Measurements from ENCODE around the gene TMEM273. TPM values are rescaled to one million over a fixed set of nuclear protein-coding genes. Genes with fewer than 3 reads are reported as not detected.
A peak's percentile ranks its signal among the peaks of the same experiment; 100 is the strongest.

The TMEM273 gene
- total RNA-seq, 1 donor from 2014 or later, result 0.37 TPM

DNA sequence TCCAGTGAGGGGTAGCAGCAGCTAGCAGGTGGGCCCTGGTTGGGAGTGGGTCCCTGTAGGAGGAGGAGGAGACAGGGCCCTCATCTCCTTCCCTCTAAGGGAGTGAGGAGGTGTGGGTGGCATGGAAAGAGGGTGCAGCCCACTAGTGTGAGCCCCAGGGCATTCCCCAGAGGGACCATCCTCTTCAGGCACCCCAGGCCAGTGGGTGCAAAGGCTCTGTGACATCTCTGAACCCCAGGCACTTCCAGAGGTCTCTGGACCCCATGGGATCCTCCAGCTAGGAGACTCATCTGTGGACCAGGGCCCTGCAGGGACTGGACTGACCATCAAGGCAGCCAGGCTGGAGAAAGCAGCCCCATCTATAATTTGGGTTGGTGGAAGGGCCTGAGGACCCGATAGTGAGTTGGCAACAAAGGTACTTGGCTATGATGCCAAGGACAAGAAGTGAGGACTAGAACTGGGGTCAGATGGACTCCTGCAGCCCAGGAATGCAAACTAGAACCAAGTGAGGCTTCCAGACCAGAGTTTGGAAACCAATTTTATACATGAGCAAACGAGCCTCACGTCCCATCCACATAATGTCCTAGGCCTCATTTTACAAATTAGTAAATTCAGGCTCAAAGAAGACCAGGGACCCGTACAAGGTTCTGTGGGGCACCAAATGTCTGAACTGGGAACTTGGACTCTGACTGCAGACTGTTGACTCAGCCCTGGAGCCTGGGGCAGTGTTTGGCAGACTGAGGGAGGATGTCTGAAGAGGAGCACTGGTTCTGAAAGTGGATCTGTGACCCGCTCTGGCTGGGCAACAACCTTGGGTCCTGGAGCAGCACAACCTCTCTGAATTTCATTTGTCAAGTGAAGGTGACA is 71.4 kb downstream of the TMEM273 start:
- no peaks in the 10 kb centered on the region for H3K9me3 Mint-ChIP-seq
- TF ChIP-seq, protein P1, sequence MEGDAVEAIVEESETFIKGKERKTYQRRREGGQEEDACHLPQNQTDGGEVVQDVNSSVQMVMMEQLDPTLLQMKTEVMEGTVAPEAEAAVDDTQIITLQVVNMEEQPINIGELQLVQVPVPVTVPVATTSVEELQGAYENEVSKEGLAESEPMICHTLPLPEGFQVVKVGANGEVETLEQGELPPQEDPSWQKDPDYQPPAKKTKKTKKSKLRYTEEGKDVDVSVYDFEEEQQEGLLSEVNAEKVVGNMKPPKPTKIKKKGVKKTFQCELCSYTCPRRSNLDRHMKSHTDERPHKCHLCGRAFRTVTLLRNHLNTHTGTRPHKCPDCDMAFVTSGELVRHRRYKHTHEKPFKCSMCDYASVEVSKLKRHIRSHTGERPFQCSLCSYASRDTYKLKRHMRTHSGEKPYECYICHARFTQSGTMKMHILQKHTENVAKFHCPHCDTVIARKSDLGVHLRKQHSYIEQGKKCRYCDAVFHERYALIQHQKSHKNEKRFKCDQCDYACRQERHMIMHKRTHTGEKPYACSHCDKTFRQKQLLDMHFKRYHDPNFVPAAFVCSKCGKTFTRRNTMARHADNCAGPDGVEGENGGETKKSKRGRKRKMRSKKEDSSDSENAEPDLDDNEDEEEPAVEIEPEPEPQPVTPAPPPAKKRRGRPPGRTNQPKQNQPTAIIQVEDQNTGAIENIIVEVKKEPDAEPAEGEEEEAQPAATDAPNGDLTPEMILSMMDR (conservative IDR thresholded peaks at IDR 0.05), result no peak
- peak overlapping the region; percentile 56 for H3K4me3 Mint-ChIP-seq
- no peak for DNase-seq (ENCODE audit: low read depth, low spot score)
- peaks cover 2% of the 10 kb centered on the region for H3K27me3 Mint-ChIP-seq (ENCODE audit: low read depth)
- peaks cover 22% of the 10 kb centered on the region for H3K4me1 Mint-ChIP-seq
- no peaks in the 10 kb centered on the region for H3K36me3 Mint-ChIP-seq (ENCODE audit: low read depth)
- H3K27ac Mint-ChIP-seq (ENCODE audit: unreplicated experiment), result no peak overlapping the region

- no peak for DNase-seq (ENCODE audit: low read depth, low spot score)
- H3K27ac Mint-ChIP-seq (ENCODE audit: unreplicated experiment), result no peak overlapping the region
- peak overlapping the region; percentile 56 for H3K4me3 Mint-ChIP-seq
- H3K4me1 Mint-ChIP-seq, result peaks cover 22% of the 10 kb centered on the region
- H3K27me3 Mint-ChIP-seq (ENCODE audit: low read depth), result no peaks in the 10 kb centered on the region
- TF ChIP-seq, protein P1 (conservative IDR thresholded peaks at IDR 0.05), result no peak
- H3K9me3 Mint-ChIP-seq, result no peaks in the 10 kb centered on the region
- no peaks in the 10 kb centered on the region for H3K36me3 Mint-ChIP-seq (ENCODE audit: low read depth)
These were observed 72.2 kb downstream of the TMEM273 start for GRCh38 chr10:49115796-49116508.

DNA sequence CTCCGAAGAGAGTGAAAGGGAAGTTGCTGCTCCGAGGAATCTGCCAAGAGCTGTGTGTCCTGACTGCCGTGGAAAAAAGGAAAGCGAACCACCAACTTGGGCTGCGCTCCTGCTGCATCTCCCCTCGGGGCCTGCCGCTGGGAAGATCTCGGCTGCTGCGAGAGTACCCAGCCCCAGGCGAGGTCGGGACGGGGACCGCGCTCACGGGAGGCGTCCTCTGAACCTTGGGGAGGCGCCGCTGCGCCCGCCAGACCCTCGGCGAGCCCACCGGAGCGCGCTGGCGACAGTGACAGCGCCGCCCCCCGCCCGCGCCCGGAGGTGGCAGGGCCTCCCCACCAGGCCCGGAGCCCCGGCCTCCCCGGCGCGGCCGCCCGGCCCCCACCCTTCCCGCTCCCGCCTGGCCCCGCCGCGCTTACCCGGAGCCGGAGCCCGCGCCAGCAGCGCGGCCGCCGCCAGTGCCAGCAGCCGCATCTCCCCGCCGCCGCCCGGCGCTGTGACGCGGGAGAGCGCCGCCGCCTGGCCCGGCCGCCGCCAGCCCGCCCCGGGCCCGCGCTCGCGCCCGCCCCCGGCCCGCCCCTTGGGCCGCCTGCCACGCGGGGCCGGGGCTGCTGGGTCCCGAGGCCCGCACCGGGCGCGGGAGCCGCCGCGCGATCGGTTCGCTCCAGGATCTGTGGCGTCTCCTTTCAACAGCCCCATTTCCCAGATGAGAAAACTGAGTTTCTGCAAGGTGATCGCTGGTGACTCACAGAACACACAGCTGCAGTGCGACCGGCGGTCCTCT is 73.0 kb downstream of the TMEM273 start, which contains the start of gene VSTM4:
Gene VSTM4, minus strand, starts transcription at position 508 of the 781 bp plus-strand sequence. Its CDS starts 37 bp downstream, at position 471.
- TF ChIP-seq, protein P1 (conservative IDR thresholded peaks at IDR 0.05), result no peak
- H3K4me3 Mint-ChIP-seq, result peak within 1 kb of the TSS; percentile 90
- H3K4me1 Mint-ChIP-seq, result peaks cover 22% of the 10 kb centered on the region
- no peaks in the 10 kb centered on the region for H3K9me3 Mint-ChIP-seq
- DNase-seq (ENCODE audit: low read depth, low spot score), result peak; percentile 50
- no peaks in the 10 kb centered on the region for H3K27me3 Mint-ChIP-seq (ENCODE audit: low read depth)
- H3K27ac Mint-ChIP-seq (ENCODE audit: unreplicated experiment), result no peak within 1 kb of the TSS
- no peaks in the 10 kb centered on the region for H3K36me3 Mint-ChIP-seq (ENCODE audit: low read depth)

- Mint-ChIP-seq H3K27me3 (ENCODE audit: low read depth) (no peaks in the 10 kb centered on the region), H3K9me3 (no peaks in the 10 kb centered on the region), H3K27ac (ENCODE audit: unreplicated experiment) (no peak overlapping the region), H3K4me1 (peaks cover 22% of the 10 kb centered on the region), H3K4me3 (peak overlapping the region; percentile 90), H3K36me3 (ENCODE audit: low read depth) (no peaks in the 10 kb centered on the region)
- TF ChIP-seq, protein P1 (conservative IDR thresholded peaks at IDR 0.05), result no peak
- no peak for DNase-seq (ENCODE audit: low read depth, low spot score)
These were observed 73.5 kb downstream of the TMEM273 start for GRCh38 chr10:49114718-49115014.

- H3K9me3 Mint-ChIP-seq, result no peaks in the 10 kb centered on the region
- H3K4me3 Mint-ChIP-seq, result peak overlapping the region; percentile 23
- H3K36me3 Mint-ChIP-seq (ENCODE audit: low read depth), result no peaks in the 10 kb centered on the region
- no peaks in the 10 kb centered on the region for H3K27me3 Mint-ChIP-seq (ENCODE audit: low read depth)
- no peak overlapping the region for H3K27ac Mint-ChIP-seq (ENCODE audit: unreplicated experiment)
- H3K4me1 Mint-ChIP-seq, result peaks cover 28% of the 10 kb centered on the region
- DNase-seq (ENCODE audit: low read depth, low spot score), result no peak
- TF ChIP-seq, protein P1 (conservative IDR thresholded peaks at IDR 0.05), result no peak
These were observed 74.5 kb downstream of the TMEM273 start for GRCh38 chr10:49113741-49114141.

Measured in neural crest cell (in vitro differentiated cells).